ENCODE data around the gene ZBTB7A.

The ZBTB7A gene

GRCh38 chr19:4038661-4039423, 27.9 kb downstream of the ZBTB7A start:
- Histone ChIP-seq H4K91ac (ENCODE audit: low read depth, low read length, poor library complexity) (no peak overlapping the region), H3K27ac (replicated peaks; ENCODE audit: low read length) (no peak overlapping the region), H3K4me2 (ENCODE audit: insufficient read depth, low read length, poor library complexity, severe bottlenecking) (no peak overlapping the region), H3K27me3 (ENCODE audit: control insufficient read depth in 3 of 3, insufficient read depth in 3 of 3, low read depth in 1 of 3, low read length in 3 of 3) (peaks cover 0 to 2% (median 0%) of the 10 kb centered on the region in 3 experiments), H2BK120ac (ENCODE audit: low read depth, low read length) (no peak overlapping the region), H3K4ac (ENCODE audit: low read length) (no peak overlapping the region), H3K4me3 (ENCODE audit: low read length in 2 of 2) (no peak overlapping the region), H3K23ac (ENCODE audit: low read depth, low read length, poor library complexity) (peak overlapping the region; percentile 55), H3K9ac (ENCODE audit: low read depth, low read length, poor library complexity) (no peak overlapping the region), H3K4me1 (ENCODE audit: control insufficient read depth in 2 of 2, insufficient read depth in 1 of 2, low read depth in 1 of 2, low read length in 2 of 2) (no peaks in the 10 kb centered on the region), H2AK5ac (ENCODE audit: low read depth, low read length) (no peak overlapping the region), H2BK15ac (ENCODE audit: low read length) (no peak overlapping the region), H4K8ac (ENCODE audit: low read depth, low read length) (no peak overlapping the region), H3K36me3 (replicated peaks in 1 of 2; ENCODE audit: control insufficient read depth in 2 of 2, insufficient read depth in 2 of 2, low read length in 2 of 2) (peaks cover 27 to 48% of the 10 kb centered on the region in 2 donors), H3K79me1 (ENCODE audit: low read depth, low read length) (peaks cover 7% of the 10 kb centered on the region), H2BK5ac (ENCODE audit: low read length) (no peak overlapping the region), H3K9me3 (replicated peaks in 1 of 2; ENCODE audit: control insufficient read depth in 2 of 2, insufficient read depth in 1 of 2, low read depth in 1 of 2, low read length in 2 of 2) (peaks cover 6 to 10% of the 10 kb centered on the region in 2 donors), H3K14ac (ENCODE audit: low read length) (no peak overlapping the region), H2AFZ (ENCODE audit: low read length) (no peak overlapping the region), H2BK12ac (ENCODE audit: low read length) (no peak overlapping the region), H3K18ac (ENCODE audit: low read length) (no peak overlapping the region)
- no CpG with 5 or more reads among the region's 40 CpGs for WGBS, 2 donors (ENCODE audit: extremely low coverage in 2 of 2, insufficient read length in 2 of 2, insufficient replicate concordance in 1 of 2)
- DNase-seq (ENCODE audit: low spot score): no peak

- Histone ChIP-seq H3K79me1 (ENCODE audit: low read depth, low read length) (peaks cover 7% of the 10 kb centered on the region), H3K27me3 (ENCODE audit: control insufficient read depth in 3 of 3, insufficient read depth in 3 of 3, low read depth in 1 of 3, low read length in 3 of 3) (peaks cover 0 to 2% (median 0%) of the 10 kb centered on the region in 3 experiments), H2BK5ac (ENCODE audit: low read length) (no peak overlapping the region), H3K27ac (replicated peaks; ENCODE audit: low read length) (no peak overlapping the region), H3K4me1 (ENCODE audit: control insufficient read depth in 2 of 2, insufficient read depth in 1 of 2, low read depth in 1 of 2, low read length in 2 of 2) (no peaks in the 10 kb centered on the region), H3K9ac (ENCODE audit: low read depth, low read length, poor library complexity) (no peak overlapping the region), H2BK15ac (ENCODE audit: low read length) (no peak overlapping the region), H3K23ac (ENCODE audit: low read depth, low read length, poor library complexity) (no peak overlapping the region), H2BK120ac (ENCODE audit: low read depth, low read length) (no peak overlapping the region), H3K14ac (ENCODE audit: low read length) (no peak overlapping the region), H2BK12ac (ENCODE audit: low read length) (no peak overlapping the region), H3K4me2 (ENCODE audit: insufficient read depth, low read length, poor library complexity, severe bottlenecking) (no peak overlapping the region), H2AK5ac (ENCODE audit: low read depth, low read length) (no peak overlapping the region), H3K18ac (ENCODE audit: low read length) (no peak overlapping the region), H3K4me3 (ENCODE audit: low read length in 2 of 2) (no peak overlapping the region), H4K91ac (ENCODE audit: low read depth, low read length, poor library complexity) (no peak overlapping the region), H4K8ac (ENCODE audit: low read depth, low read length) (no peak overlapping the region), H3K36me3 (replicated peaks in 1 of 2; ENCODE audit: control insufficient read depth in 2 of 2, insufficient read depth in 2 of 2, low read length in 2 of 2) (peaks cover 33 to 56% of the 10 kb centered on the region in 2 donors), H2AFZ (ENCODE audit: low read length) (no peak overlapping the region), H3K4ac (ENCODE audit: low read length) (no peak overlapping the region), H3K9me3 (replicated peaks in 1 of 2; ENCODE audit: control insufficient read depth in 2 of 2, insufficient read depth in 1 of 2, low read depth in 1 of 2, low read length in 2 of 2) (peaks cover 6 to 10% of the 10 kb centered on the region in 2 donors)
- WGBS, 2 donors (ENCODE audit: extremely low coverage in 2 of 2, insufficient read length in 2 of 2, insufficient replicate concordance in 1 of 2): no CpG with 5 or more reads among the region's 33 CpGs
- DNase-seq (ENCODE audit: low spot score): no peak
Observed at GRCh38 chr19:4038057-4038456, 28.6 kb downstream of the ZBTB7A start.

GRCh38 chr19:4037301-4037949, 29.3 kb downstream of the ZBTB7A start:
- Histone ChIP-seq H3K79me1 (ENCODE audit: low read depth, low read length) (peaks cover 7% of the 10 kb centered on the region), H2BK5ac (ENCODE audit: low read length) (no peak overlapping the region), H3K27ac (replicated peaks; ENCODE audit: low read length) (no peak overlapping the region), H4K91ac (ENCODE audit: low read depth, low read length, poor library complexity) (no peak overlapping the region), H2BK15ac (ENCODE audit: low read length) (no peak overlapping the region), H3K27me3 (ENCODE audit: control insufficient read depth in 3 of 3, insufficient read depth in 3 of 3, low read depth in 1 of 3, low read length in 3 of 3) (peaks cover 0 to 2% (median 0%) of the 10 kb centered on the region in 3 experiments), H3K9ac (ENCODE audit: low read depth, low read length, poor library complexity) (peak overlapping the region; percentile 60), H2BK120ac (ENCODE audit: low read depth, low read length) (no peak overlapping the region), H3K4ac (ENCODE audit: low read length) (no peak overlapping the region), H2AK5ac (ENCODE audit: low read depth, low read length) (no peak overlapping the region), H3K4me1 (ENCODE audit: control insufficient read depth in 2 of 2, insufficient read depth in 1 of 2, low read depth in 1 of 2, low read length in 2 of 2) (no peaks in the 10 kb centered on the region), H3K18ac (ENCODE audit: low read length) (no peak overlapping the region), H4K8ac (ENCODE audit: low read depth, low read length) (no peak overlapping the region), H3K4me2 (ENCODE audit: insufficient read depth, low read length, poor library complexity, severe bottlenecking) (no peak overlapping the region), H3K9me3 (replicated peaks in 1 of 2; ENCODE audit: control insufficient read depth in 2 of 2, insufficient read depth in 1 of 2, low read depth in 1 of 2, low read length in 2 of 2) (peaks cover 6 to 10% of the 10 kb centered on the region in 2 donors), H2BK12ac (ENCODE audit: low read length) (no peak overlapping the region), H2AFZ (ENCODE audit: low read length) (no peak overlapping the region), H3K4me3 (ENCODE audit: low read length in 2 of 2) (no peak overlapping the region), H3K14ac (ENCODE audit: low read length) (no peak overlapping the region), H3K36me3 (replicated peaks in 1 of 2; ENCODE audit: control insufficient read depth in 2 of 2, insufficient read depth in 2 of 2, low read length in 2 of 2) (peaks cover 35 to 62% of the 10 kb centered on the region in 2 donors), H3K23ac (ENCODE audit: low read depth, low read length, poor library complexity) (peak overlapping the region; percentile 80)
- no CpG with 5 or more reads among the region's 54 CpGs for WGBS, 2 donors (ENCODE audit: extremely low coverage in 2 of 2, insufficient read length in 2 of 2, insufficient replicate concordance in 1 of 2)
- DNase-seq (ENCODE audit: low spot score): no peak
